HG02623 (cell line): ENCODE measurements around the gene SLC29A3.
"Not testable (repeated sequence)": the region's sequence is repeated elsewhere in the genome, so short reads cannot be mapped to it uniquely, and the experiment has no call there.

Experiments used
- ATAC-seq: cut with Tn5 transposase; IDR thresholded peaks from one replicate; pipeline ENCODE4 v1.9.1; 2021; ENCODE audit warnings: moderate library complexity; ENCODE audit not compliant: unreplicated experiment

SLC29A3 gene

GRCh38 chr10:71344154-71344925 lies 25.3 kb downstream of the SLC29A3 start:
- ATAC-seq: no peak

- ATAC-seq: no peak
These were observed 26.0 kb downstream of the SLC29A3 start for GRCh38 chr10:71344993-71345480.

- ATAC-seq: no peak
These were observed 26.6 kb downstream of the SLC29A3 start for GRCh38 chr10:71345694-71346093.

GRCh38 chr10:71346731-71347130 lies 27.7 kb downstream of the SLC29A3 start:
- ATAC-seq: no peak

GRCh38 chr10:71347587-71348395 lies 28.7 kb downstream of the SLC29A3 start:
- ATAC-seq: no peak

GRCh38 chr10:71348850-71349249 lies 29.8 kb downstream of the SLC29A3 start:
- no peak for ATAC-seq

- no peak for ATAC-seq
These were observed 30.3 kb downstream of the SLC29A3 start for GRCh38 chr10:71349406-71349805.

- no peak for ATAC-seq
These were observed 32.0 kb downstream of the SLC29A3 start for GRCh38 chr10:71351087-71351486.

- no peak for ATAC-seq
These were observed 32.7 kb downstream of the SLC29A3 start for GRCh38 chr10:71351628-71352319.

GRCh38 chr10:71353639-71354038 lies 34.6 kb downstream of the SLC29A3 start:
- ATAC-seq: no peak

- ATAC-seq: no peak
These were observed 35.7 kb downstream of the SLC29A3 start for GRCh38 chr10:71354776-71355175.

GRCh38 chr10:71355886-71356285 lies 36.8 kb downstream of the SLC29A3 start:
- no peak for ATAC-seq

- no peak for ATAC-seq
These were observed 38.8 kb downstream of the SLC29A3 start for GRCh38 chr10:71357792-71358265.

- no peak for ATAC-seq
These were observed 39.2 kb downstream of the SLC29A3 start for GRCh38 chr10:71358277-71358676.

GRCh38 chr10:71358906-71359305 lies 39.8 kb downstream of the SLC29A3 start:
- not testable (repeated sequence) for ATAC-seq

GRCh38 chr10:71359364-71360046 lies 40.4 kb downstream of the SLC29A3 start:
- peak; percentile 66 for ATAC-seq

- ATAC-seq: no peak
These were observed 41.7 kb downstream of the SLC29A3 start for GRCh38 chr10:71360735-71361134.

- ATAC-seq: no peak
These were observed 42.5 kb downstream of the SLC29A3 start for GRCh38 chr10:71361581-71361980.

GRCh38 chr10:71362141-71362540 lies 43.1 kb downstream of the SLC29A3 start:
- ATAC-seq: no peak

GRCh38 chr10:71363936-71364335 lies 44.9 kb downstream of the SLC29A3 start:
- ATAC-seq: no peak

GRCh38 chr10:71365366-71365765 lies 46.3 kb downstream of the SLC29A3 start:
- ATAC-seq: no peak
